ENCODE results near the gene BCLAF1. TPM values are rescaled to one million over a fixed set of nuclear protein-coding genes. Genes with fewer than 3 reads are reported as not detected.

The BCLAF1 gene
- total RNA-seq, 1 experiment from 2014 or later: 175 TPM

- CTCF ChIA-PET: interaction anchor here (2.0 kb wide), 1 partner anchor 17 kb away, joined by 18 read pairs; no protein-coding TSS in a partner anchor
- Mint-ChIP-seq H3K36me3 (ENCODE audit: insufficient read depth, unreplicated experiment) (no peaks in the 10 kb centered on the region), H3K4me1 (ENCODE audit: insufficient read depth, unreplicated experiment) (peaks cover 6% of the 10 kb centered on the region), H3K27ac (ENCODE audit: low read depth, unreplicated experiment) (no peak overlapping the region), H3K27me3 (ENCODE audit: insufficient read depth, unreplicated experiment) (no peaks in the 10 kb centered on the region), H3K9me3 (ENCODE audit: unreplicated experiment) (peaks cover 10% of the 10 kb centered on the region), H3K4me3 (ENCODE audit: unreplicated experiment) (no peak overlapping the region)
- intact Hi-C loops (cut with micrococcal nuclease): no loop called here
- no peak for DNase-seq (ENCODE audit: unreplicated experiment)
- BruUV-seq (replicated peaks): no TSS peak
- POLR2A ChIA-PET: no interaction called here
- no peak for TF ChIP-seq CTCF (IDR thresholded peaks at IDR 0.05; ENCODE audit: unreplicated experiment)
These were observed 80.2 kb downstream of the BCLAF1 start for GRCh38 chr6:136209496-136209895.

GRCh38 chr6:136208783-136209182, 80.9 kb downstream of the BCLAF1 start:
- no TSS peak for BruUV-seq (replicated peaks)
- H3K9me3 Mint-ChIP-seq (ENCODE audit: unreplicated experiment): peaks cover 10% of the 10 kb centered on the region
- H3K36me3 Mint-ChIP-seq (ENCODE audit: insufficient read depth, unreplicated experiment): no peaks in the 10 kb centered on the region
- no peak for DNase-seq (ENCODE audit: unreplicated experiment)
- peaks cover 6% of the 10 kb centered on the region for H3K4me1 Mint-ChIP-seq (ENCODE audit: insufficient read depth, unreplicated experiment)
- H3K4me3 Mint-ChIP-seq (ENCODE audit: unreplicated experiment): no peak overlapping the region
- CTCF ChIA-PET: interaction anchor here (0.6 to 0.7 kb wide), 3 partner anchors 14 to 784 kb away, joined by 3 to 4 read pairs (median 3); no protein-coding TSS in a partner anchor
- POLR2A ChIA-PET: no interaction called here
- intact Hi-C loops (cut with micrococcal nuclease): no loop called here
- no peaks in the 10 kb centered on the region for H3K27me3 Mint-ChIP-seq (ENCODE audit: insufficient read depth, unreplicated experiment)
- H3K27ac Mint-ChIP-seq (ENCODE audit: low read depth, unreplicated experiment): no peak overlapping the region
- TF ChIP-seq CTCF (IDR thresholded peaks at IDR 0.05; ENCODE audit: unreplicated experiment): no peak

Other genes with a start within 250 kb of the BCLAF1 start
- gene MTFR2, start 39.5 kb downstream of the BCLAF1 start, total RNA-seq (2022): 5.2 and 6.0 TPM in 2 replicates

Measured in MCF 10A (cell line).